ENCODE results near the gene KCNK7.

KCNK7 gene

GRCh38 chr11:65585396-65586246 lies 10.0 kb downstream of the KCNK7 start:
- no peak for DNase-seq

GRCh38 chr11:65584723-65585171 lies 10.9 kb downstream of the KCNK7 start:
- no peak for DNase-seq

GRCh38 chr11:65584106-65584505 lies 11.5 kb downstream of the KCNK7 start:
- DNase-seq = no peak

DNA sequence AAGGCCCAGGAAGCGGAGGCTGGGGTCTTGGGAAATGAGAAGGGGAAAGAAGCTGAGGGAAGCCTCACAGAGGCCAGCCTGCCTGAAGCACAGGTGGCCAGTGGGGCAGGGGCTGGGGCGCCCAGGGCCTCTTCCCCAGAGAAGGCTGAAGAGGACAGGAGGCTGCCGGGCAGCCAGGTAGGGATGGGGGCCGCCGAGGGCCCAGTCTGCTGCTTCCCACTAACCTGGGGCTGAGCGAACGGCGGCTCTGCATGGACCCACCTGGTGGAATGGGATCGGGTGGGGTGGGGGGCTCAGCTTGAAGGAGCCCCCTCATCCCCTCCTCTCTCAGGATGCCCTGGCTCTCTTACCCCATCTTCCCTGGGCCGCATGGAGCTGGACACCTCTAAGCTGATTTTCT lies 12.0 kb downstream of the KCNK7 start:
- DNase-seq = no peak

GRCh38 chr11:65581928-65582327 lies 13.7 kb downstream of the KCNK7 start:
- no peak for DNase-seq

DNA sequence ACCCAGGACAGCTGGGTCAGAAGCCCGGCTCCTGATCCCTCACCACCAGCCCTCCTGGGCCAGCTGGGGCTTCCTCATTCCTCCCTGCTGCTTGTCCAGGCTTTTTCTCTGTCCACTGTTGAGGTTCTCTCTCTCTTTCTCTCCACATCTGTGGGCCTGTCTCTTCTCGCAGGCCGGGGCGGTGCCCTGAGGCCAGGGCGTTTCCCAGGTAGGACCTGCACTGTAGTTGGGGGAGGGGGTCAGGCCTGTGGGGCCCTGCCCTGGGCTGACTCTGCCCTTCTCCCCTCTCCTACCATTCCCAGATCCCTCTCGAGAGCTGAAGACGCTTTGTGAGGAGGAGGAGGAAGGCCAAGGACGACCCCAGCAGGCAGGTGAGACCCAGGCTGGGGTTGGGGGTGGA lies 14.8 kb downstream of the KCNK7 start:
- DNase-seq = no peak

DNA sequence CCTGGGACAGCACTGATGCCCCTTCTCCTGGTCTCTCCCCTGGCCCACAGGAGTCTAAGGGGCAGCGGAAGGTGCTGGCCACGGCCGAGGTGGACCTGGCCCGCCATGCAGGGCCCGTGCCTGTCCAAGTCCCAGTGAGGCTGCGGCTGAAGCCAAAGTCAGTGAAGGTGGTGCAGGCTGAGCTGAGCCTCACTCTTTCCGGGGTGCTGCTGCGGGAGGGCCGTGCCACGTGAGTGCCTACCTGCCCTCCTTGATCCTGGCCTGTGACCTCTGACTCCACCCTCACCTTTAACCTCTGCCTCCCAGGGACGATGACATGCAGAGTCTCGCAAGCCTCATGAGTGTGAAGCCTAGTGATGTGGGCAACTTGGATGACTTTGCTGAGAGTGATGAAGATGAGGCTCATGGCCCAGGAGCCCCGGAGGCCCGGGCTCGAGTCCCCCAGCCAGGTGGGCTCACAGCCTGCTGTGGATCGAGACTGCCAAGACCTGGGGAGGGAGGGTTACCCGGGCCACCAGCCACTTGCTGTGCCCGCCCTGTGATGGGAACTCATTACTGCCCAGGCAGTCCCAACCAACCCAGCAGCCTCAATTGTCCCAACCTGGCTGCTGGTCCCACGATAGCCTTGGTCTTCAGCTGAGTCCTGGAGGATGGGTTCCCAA lies 15.4 kb downstream of the KCNK7 start:
- DNase-seq = no peak

DNA sequence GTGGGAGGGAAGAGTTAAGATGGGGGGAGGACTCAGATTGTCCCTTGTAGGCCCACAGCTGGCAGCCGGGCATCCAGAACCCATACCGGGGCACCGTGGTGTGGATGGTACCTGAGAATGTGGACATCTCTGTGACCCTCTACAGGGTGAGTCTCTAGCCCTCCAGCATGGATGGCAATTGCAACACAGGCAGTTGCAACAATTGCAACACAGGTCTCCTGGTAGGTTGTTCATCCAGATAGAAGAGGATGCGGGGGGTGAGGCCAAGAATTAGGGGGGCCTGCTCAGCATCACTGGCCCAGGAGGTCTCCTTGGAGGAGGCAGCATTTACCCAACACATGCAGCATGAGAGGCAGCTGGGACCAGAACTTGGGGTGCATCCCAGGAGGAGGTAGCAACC lies 16.3 kb downstream of the KCNK7 start:
- DNase-seq = no peak

DNA sequence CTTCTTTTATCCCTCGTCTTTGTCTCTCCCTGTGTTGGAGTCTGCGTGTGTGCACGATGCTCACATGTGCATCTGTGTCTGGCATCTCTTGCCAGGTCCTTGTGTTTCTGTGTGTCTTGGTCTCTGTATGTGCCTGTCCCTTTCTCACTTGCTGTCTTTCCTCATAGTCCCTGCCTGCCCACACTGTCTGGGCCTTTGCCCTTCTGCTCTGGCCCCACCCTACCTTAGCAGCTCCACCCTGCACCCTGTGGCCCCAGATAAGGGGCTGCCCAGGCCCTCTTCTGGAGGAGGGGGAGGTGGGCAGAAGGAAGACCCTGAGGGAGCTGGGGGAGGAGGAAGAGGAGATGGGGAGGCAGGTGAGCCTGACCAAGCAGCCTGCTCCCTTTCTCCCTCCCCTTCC lies 16.9 kb downstream of the KCNK7 start:
- DNase-seq = no peak

GRCh38 chr11:65578134-65578533 lies 17.5 kb downstream of the KCNK7 start:
- DNase-seq = no peak

GRCh38 chr11:65577756-65578109 lies 17.9 kb downstream of the KCNK7 start:
- no peak for DNase-seq

- DNase-seq = no peak
These were observed 18.5 kb downstream of the KCNK7 start for GRCh38 chr11:65576867-65577755.

GRCh38 chr11:65576232-65576866 lies 19.3 kb downstream of the KCNK7 start:
- no peak for DNase-seq

DNA sequence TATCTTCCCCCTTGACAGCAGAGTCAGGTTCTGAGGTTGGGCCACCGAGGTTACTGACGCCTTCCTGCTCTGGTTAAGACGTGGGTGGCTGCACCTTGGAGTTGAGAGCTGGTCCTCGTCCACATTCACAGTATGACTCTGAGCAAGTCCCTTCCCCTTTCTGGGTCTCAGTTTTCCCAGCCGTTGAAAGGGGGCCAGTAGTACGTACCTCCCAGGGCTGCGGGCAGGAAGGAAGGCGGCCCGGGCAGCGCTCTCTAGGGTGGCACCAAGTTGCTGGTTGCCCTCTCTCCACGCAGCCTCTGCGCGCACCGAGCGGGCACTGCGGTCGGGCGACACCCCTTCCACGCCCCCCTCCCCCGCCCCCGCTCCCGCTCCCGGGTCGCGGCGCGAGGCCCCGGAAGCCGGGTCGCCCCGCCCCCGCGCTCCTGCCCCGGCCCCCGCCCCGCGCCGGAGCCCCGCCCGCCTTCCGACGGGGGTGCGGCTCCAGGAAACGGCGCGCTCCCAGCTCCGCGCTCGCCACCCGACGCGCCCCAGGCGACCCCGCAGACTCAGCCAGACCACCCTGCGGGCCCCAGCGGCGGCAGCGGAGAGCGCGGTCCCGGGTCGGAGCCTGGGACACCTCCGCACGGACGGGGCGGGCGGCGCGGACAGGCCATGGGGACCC lies 19.9 kb downstream of the KCNK7 start, which contains the start of gene EHBP1L1:
EHBP1L1 (plus strand) TSS at position 486 of the 664 bp plus-strand sequence. CDS start 250 bp downstream, outside the sequence.
- DNase-seq = no peak

DNA sequence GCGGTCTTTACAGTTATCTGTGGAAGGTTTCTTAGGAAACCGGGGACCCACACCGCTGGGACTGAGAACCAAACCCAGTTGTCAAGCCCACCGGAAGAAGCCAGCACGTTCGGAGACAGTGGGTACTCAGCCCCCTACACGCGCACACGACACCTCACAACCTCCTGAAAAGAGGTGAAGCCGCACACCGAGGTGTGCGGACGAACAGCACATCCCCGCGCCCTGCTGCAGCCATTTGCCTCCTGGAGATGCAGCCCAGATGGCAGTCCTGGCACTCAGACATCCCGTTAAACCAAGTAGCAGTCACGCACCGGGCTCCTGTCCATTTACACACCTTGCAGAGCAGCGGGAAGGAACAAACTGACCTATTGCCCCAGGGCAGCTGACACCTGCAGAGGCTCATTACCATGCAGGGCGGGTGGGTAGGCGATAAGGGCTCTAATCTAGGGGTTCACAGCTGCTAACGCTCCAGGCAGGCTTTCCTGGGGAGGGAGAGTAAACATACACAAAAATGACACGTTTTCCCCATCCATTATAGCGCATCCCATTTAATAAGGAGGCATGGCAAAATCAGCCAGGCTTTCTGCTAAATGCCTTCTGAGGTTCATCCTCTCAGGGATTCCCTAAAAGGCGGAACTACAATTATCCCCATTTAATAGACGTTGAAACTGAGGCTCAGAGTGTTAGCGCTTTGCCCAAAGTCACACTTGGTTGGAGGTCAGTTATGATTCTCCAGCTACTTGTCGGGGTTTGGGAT lies 20.6 kb downstream of the KCNK7 start:
- DNase-seq = no peak

DNA sequence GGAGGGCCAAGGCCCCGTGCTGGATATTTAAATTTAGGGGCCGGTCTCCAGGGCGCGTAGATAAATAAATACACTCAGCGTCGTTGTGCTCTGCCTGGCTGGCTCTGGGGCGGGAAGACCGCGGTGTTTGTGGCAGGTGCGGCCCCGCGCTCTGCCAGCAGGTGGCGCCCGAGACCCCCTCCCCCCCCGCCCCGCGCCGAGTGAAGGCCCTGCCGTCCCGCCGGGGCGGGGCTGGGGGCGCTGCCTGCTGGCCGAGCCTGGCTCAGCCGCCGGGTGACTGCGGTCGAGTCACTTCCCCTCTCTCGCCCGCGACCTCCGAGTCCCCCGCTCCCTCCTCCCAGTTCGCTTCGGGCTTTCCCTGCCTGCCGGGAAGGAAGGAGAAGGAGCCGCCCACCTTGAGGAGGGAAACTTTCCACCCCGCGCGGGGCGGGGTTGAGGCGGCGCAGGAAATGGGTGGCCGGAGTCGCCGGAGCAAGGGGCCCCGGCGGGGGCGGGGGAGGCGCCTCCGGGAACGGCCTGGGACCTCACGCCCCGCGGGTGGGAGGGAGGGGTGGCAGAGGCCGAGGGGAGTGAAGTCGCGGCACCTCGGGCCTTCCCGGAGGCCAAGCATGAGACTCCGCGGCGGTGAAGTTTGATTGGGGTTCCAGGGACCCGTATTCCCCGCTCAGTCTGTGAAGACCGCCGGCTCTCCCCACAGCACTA lies 21.3 kb downstream of the KCNK7 start:
- DNase-seq = peak; percentile 29

DNA sequence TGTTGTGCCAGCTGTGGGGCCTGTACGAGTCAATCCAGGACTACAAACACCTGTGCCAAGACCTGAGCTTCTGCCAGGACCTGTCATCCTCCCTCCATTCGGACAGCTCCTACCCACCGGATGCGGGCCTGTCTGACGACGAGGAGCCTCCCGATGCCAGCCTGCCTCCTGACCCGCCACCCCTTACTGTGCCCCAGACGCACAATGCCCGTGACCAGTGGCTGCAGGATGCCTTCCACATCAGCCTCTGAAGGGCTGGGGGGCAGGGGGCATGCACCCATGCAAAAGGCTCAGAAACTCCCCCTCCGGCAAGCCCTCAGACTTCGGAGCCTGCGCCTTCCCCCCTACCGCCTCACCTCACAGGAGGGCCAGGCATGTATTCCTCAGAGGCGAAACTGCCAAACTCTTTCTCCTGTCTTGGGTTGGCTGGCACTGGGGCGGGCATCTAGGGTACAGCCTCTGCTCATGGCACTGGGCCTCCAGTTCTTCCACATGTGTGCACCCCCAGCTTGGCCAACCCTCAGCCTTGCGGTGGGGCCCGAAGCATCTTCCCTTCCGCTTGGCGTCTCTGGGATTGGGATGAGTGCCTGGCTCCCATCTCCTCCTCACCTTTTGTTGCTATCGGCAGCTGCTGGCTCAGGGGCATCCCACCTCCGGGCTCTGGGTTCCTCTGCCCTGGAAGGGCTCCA lies 22.1 kb downstream of the KCNK7 start:
- DNase-seq = no peak

- no peak for DNase-seq
These were observed 23.1 kb downstream of the KCNK7 start, which contains the start of gene FAM89B for GRCh38 chr11:65572356-65573051. Gene FAM89B (plus strand): TSS chr11:65572538. CDS start chr11:65572670, 132 bp downstream.

DNA sequence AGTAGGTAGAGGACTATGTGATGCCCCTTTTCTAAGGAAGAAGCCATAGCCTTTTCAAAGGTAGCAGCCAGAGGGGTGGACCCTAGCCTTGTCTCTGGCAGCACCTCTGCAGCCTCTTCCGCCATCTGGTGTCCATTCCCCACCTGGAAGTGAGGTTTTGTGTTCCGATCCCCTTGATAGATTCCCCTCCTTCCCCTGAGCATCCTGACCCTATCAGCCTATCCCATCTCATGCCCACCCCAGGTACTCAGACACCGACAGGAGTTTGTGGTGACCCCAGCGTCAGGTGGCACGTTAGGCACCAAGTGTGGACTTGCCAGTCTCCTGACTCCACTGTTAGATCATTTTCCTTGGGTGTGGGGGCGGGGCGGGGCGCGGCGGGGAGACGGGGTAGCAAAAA lies 23.7 kb downstream of the KCNK7 start:
- no peak for DNase-seq

Measured in SHP77 treated with DMSO at 0.1 percent for 48 hours (cell line).